IMR-90 (cell line): ENCODE data around the gene PMS1. TPM values are rescaled to one million over a fixed set of nuclear protein-coding genes. Genes with fewer than 3 reads are reported as not detected.

Source experiments
- ATAC-seq: fragments of 200-7000 bp; cut with Tn5 transposase; 2 replicates; pipeline ENCODE4 v1.9.1; 2020; ENCODE audit warnings: low read depth, mild to moderate bottlenecking, moderate library complexity
- BruUV-seq: library from RNA; stranded (reverse); fragments of 400-500 nt; replicated peaks from 2 replicates; lab custom pipeline; 2021; lab: Mats Ljungman, UMichigan
- CTCF ChIA-PET: fragments of 300-600 bp; formaldehyde crosslinking; extraction: SDS; loops from one replicate; lab custom pipeline; 2021; ENCODE audit warnings: antibody characterized with exemption; lab: Yijun Ruan, JAX
- POLR2A ChIA-PET: fragments of 300-600 bp; sonication (Branson Sonifier 250); formaldehyde crosslinking; loops from one replicate; lab custom pipeline; 2022; ENCODE audit warnings: antibody characterized with exemption; ENCODE audit not compliant: unreplicated experiment; lab: Charles Lee
- DNase-seq: peaks from one replicate; pipeline ENCODE4 v3.0.0; 2013
- H2AFZ ChIP-seq: replicated peaks from 2 replicates; pipeline ENCODE3; 2013; ENCODE audit warnings: low read length, mild to moderate bottlenecking; ENCODE audit not compliant: poor library complexity
- H2AK5ac ChIP-seq: 2 replicates; pipeline ENCODE4 v1.6.1; 2013; ENCODE audit warnings: low read depth, low read length, inconsistent platforms
- H2AK9ac ChIP-seq: replicated peaks from 2 replicates; pipeline ENCODE3; 2013; ENCODE audit warnings: mild to moderate bottlenecking, low read depth, low read length, moderate library complexity; ENCODE audit not compliant: poor library complexity
- H2BK120ac ChIP-seq: 2 replicates; pipeline ENCODE4 v1.6.1; 2013; ENCODE audit warnings: low read depth, low read length, inconsistent platforms
- H2BK15ac ChIP-seq: 3 replicates; pipeline ENCODE4 v1.6.1; 2013; ENCODE audit warnings: low read depth, low read length, inconsistent platforms
- H2BK20ac ChIP-seq: 2 replicates; pipeline ENCODE4 v1.6.1; 2013; ENCODE audit warnings: low read depth, mild to moderate bottlenecking, inconsistent platforms, low read length, moderate library complexity
- H2BK5ac ChIP-seq: 2 replicates; pipeline ENCODE4 v1.6.1; 2013; ENCODE audit warnings: mild to moderate bottlenecking, low read depth, low read length, inconsistent platforms; ENCODE audit not compliant: poor library complexity, severe bottlenecking
- H3K14ac ChIP-seq: replicated peaks from 2 replicates; pipeline ENCODE4 v1.6.1; 2013; ENCODE audit warnings: low read depth, low read length, inconsistent platforms
- H3K18ac ChIP-seq: 2 replicates; pipeline ENCODE4 v1.6.1; 2013; ENCODE audit warnings: low read depth, low read length, control low read depth
- H3K23ac ChIP-seq: 2 replicates; pipeline ENCODE4 v1.6.1; 2013; ENCODE audit warnings: low read depth, low read length, inconsistent platforms
- H3K27ac ChIP-seq: 2 replicates; pipeline ENCODE4 v1.5.1; 2013; ENCODE audit warnings: mild to moderate bottlenecking, control low read depth, low read length; ENCODE audit not compliant: insufficient read depth
- H3K27me3 ChIP-seq: 2 replicates; pipeline ENCODE4 v1.6.1; 2013; ENCODE audit warnings: low read length; ENCODE audit not compliant: control insufficient read depth, insufficient read depth
- H3K36me3 ChIP-seq: 2 replicates; pipeline ENCODE4 v1.6.1; 2013; ENCODE audit warnings: low read length, mixed read lengths; ENCODE audit not compliant: control insufficient read depth, insufficient read depth
- H3K4ac ChIP-seq: 2 replicates; pipeline ENCODE4 v1.6.1; 2013; ENCODE audit warnings: low read depth, low read length, inconsistent platforms
- H3K4me1 ChIP-seq: 2 replicates; pipeline ENCODE4 v1.6.1; 2013; ENCODE audit warnings: low read length, mixed read lengths; ENCODE audit not compliant: control insufficient read depth, insufficient read depth
- H3K4me2 ChIP-seq: 2 replicates; pipeline ENCODE4 v1.6.1; 2013; ENCODE audit warnings: low read depth, mild to moderate bottlenecking, control low read depth, low read length, moderate library complexity
- H3K4me3 ChIP-seq: 2 replicates; pipeline ENCODE4 v1.5.1; 2013; ENCODE audit warnings: low read depth, mild to moderate bottlenecking, control low read depth, low read length, moderate library complexity; ENCODE audit not compliant: insufficient read depth
- H3K56ac ChIP-seq: 2 replicates; pipeline ENCODE4 v1.6.1; 2013; ENCODE audit warnings: low read length, inconsistent platforms; ENCODE audit not compliant: insufficient read depth; ENCODE audit errors: extremely low read depth
- H3K79me1 ChIP-seq, 2 experiments: 2 replicates each; pipeline ENCODE4 v1.6.1; 2013; ENCODE audit warnings: low read length in 2 of 2, inconsistent platforms in 1 of 2, low read depth in 1 of 2
- H3K9ac ChIP-seq: 2 replicates; pipeline ENCODE4 v1.6.1; 2013; ENCODE audit warnings: low read depth, low read length, control low read depth
- H3K9me1 ChIP-seq: 2 replicates; pipeline ENCODE4 v1.6.1; 2013; ENCODE audit warnings: low read length, inconsistent platforms; ENCODE audit not compliant: insufficient read depth
- H3K9me3 ChIP-seq: 2 replicates; pipeline ENCODE4 v1.6.1; 2013; ENCODE audit warnings: low read length; ENCODE audit not compliant: control insufficient read depth, insufficient read depth
- H4K20me1 ChIP-seq: 2 replicates; pipeline ENCODE4 v1.6.1; 2013; ENCODE audit warnings: low read length, inconsistent platforms; ENCODE audit not compliant: insufficient read depth
- H4K5ac ChIP-seq: 2 replicates; pipeline ENCODE4 v1.6.1; 2013; ENCODE audit warnings: mild to moderate bottlenecking, low read depth, low read length, control low read depth
- H4K8ac ChIP-seq, 2 experiments: 2 replicates each; pipeline ENCODE4 v1.6.1; 2013; ENCODE audit warnings: low read depth in 2 of 2, low read length in 2 of 2, control low read depth in 1 of 2, inconsistent platforms in 1 of 2
- H4K91ac ChIP-seq: 2 replicates; pipeline ENCODE4 v1.6.1; 2013; ENCODE audit warnings: low read depth, low read length, inconsistent platforms; ENCODE audit not compliant: insufficient read depth
- RAD21 ChIP-seq: IDR thresholded peaks from 2 replicates; pipeline ENCODE4 v1.6.1; 2012; ENCODE audit warnings: low read length, improper control_type of control experiment
- WGBS, 2 experiments: methylation state at CpG; one replicate each; pipeline versions ENCODE4 v1.1.5 to v1.1.7; 2013; ENCODE audit warnings: missing lambda C conversion rate in 2 of 2; ENCODE audit not compliant: insufficient read length in 1 of 2; ENCODE audit errors: extremely low coverage in 2 of 2; 5-methylcytosine and 5-hydroxymethylcytosine counted together
- dilution Hi-C: fragments of 300-500 bp; cut with HindIII; formaldehyde crosslinking; loops from one replicate; pipeline ENCODE4 v1.14.3; 2018; ENCODE audit warnings: low sequenced_read_pairs; ENCODE audit not compliant: unreplicated experiment
- in situ Hi-C: fragments of 300-500 bp; cut with MboI; formaldehyde crosslinking; loops from 3 replicates; pipeline ENCODE4 v1.14.3; 2019; ENCODE audit warnings: low sequenced_read_pairs, inconsistent platforms, mixed read lengths
- intact Hi-C: fragments of 100-400 bp; cut with micrococcal nuclease; formaldehyde crosslinking; loops from 2 replicates; pipeline ENCODE4 v1.10.0; 2022
- polyA plus RNA-seq, 3 experiments: library from polyadenylated mRNA; depleted of rRNA; stranded (reverse); fragments of >200 nt; gene quantifications; 2 replicates each; pipeline ENCODE4 v1.2.3, GENCODE V29; 2012; ENCODE audit warnings: low replicate concordance in 1 of 3
- total RNA-seq: library from RNA; depleted of rRNA; stranded (reverse); fragments of >200 nt; gene quantifications from 2 replicates; pipeline ENCODE4 v1.2.3, GENCODE V29; 2012

PMS1 gene
- total and polyA plus RNA-seq, 2 of the 4 experiments (the other 2 are of a cell fraction): 8.1 to 10.6 TPM

DNA sequence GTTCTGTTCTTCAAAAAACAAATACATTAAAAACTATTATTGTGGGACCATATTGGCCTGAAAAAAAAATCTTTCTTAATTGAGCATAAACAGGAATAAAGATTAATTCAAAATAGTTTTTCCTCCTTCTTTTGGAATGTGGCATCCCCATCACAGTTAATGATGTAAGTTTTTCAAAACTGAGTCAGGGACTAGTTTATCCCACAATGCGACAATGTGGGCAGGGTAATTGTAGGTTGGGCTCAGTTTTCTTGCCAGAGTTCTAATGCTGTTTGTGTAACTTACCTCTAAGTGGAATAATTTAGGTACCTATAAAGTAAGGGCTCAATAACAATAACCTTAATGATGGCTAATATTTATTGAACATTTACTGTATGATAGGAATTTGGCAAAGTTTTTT lies 82.0 kb downstream of the PMS1 start:
- ChIA-PET POLR2A (no interaction called here), CTCF (no interaction called here)
- no CpG with 5 or more reads among the region's 1 CpG for WGBS, 2 experiments
- Histone ChIP-seq H3K56ac (no peak overlapping the region), H3K9me3 (no peaks in the 10 kb centered on the region), H2BK5ac (no peak overlapping the region), H4K91ac (no peak overlapping the region), H3K79me1 (no peaks in the 10 kb centered on the region; a peak in 1 of 4 replicates), H3K4me2 (no peak overlapping the region), H3K23ac (no peak overlapping the region), H3K36me3 (no peaks in the 10 kb centered on the region; the same call in 1 of the 2 replicates), H2AFZ (no peak overlapping the region), H3K4ac (no peak overlapping the region), H2BK120ac (no peak overlapping the region), H3K27ac (no peak overlapping the region), H3K18ac (no peak overlapping the region), H2BK15ac (no peak overlapping the region), H4K5ac (no peak overlapping the region), H3K9me1 (no peaks in the 10 kb centered on the region), H3K4me1 (peaks cover 2% of the 10 kb centered on the region; the same call in 1 of the 2 replicates), H2BK20ac (no peak overlapping the region), H3K9ac (no peak overlapping the region), H3K14ac (no peak overlapping the region), H4K8ac (no peak overlapping the region), H2AK9ac (no peak overlapping the region), H2AK5ac (no peak overlapping the region), H3K4me3 (no peak overlapping the region), H4K20me1 (no peaks in the 10 kb centered on the region), H3K27me3 (no peaks in the 10 kb centered on the region)
- BruUV-seq: no TSS peak
- ATAC-seq: no peak
- intact Hi-C loops: no loop called here
- dilution Hi-C loops: no loop called here
- peak; percentile 28 for DNase-seq
- in situ Hi-C loops: no loop called here
- TF ChIP-seq RAD21: no peak
